WI38 (cell line): ENCODE measurements around the gene SLC35E3.

Experiments used
- H3K4me3 ChIP-seq: 2 replicates; pipeline ENCODE4 v1.5.1; 2011; ENCODE audit warnings: low read depth, mild to moderate bottlenecking, control low read depth, low read length
- CTCF ChIP-seq: IDR thresholded peaks from 2 replicates; pipeline ENCODE4 v1.5.1; 2012; ENCODE audit warnings: low read depth, mild to moderate bottlenecking, control low read depth, low read length

The SLC35E3 gene

GRCh38 chr12:68768431-68768939 is 22.5 kb downstream of the SLC35E3 start:
- no peak for TF ChIP-seq CTCF
- no peak overlapping the region for H3K4me3 ChIP-seq

GRCh38 chr12:68769941-68770340 is 24.0 kb downstream of the SLC35E3 start:
- no peak for TF ChIP-seq CTCF

GRCh38 chr12:68771223-68771925 is 25.4 kb downstream of the SLC35E3 start:
- H3K4me3 ChIP-seq: no peak overlapping the region
- TF ChIP-seq CTCF: no peak

More at GRCh38 chr12:68769941-68770340, 24.0 kb downstream of the SLC35E3 start:
- no peak overlapping the region for H3K4me3 ChIP-seq

GRCh38 chr12:68772714-68773113 is 26.7 kb downstream of the SLC35E3 start:
- no peak overlapping the region for H3K4me3 ChIP-seq
- TF ChIP-seq CTCF: no peak

- H3K4me3 ChIP-seq: no peak overlapping the region
- no peak for TF ChIP-seq CTCF
These were observed 27.6 kb downstream of the SLC35E3 start for GRCh38 chr12:68773582-68773981.

GRCh38 chr12:68775121-68775630 is 29.2 kb downstream of the SLC35E3 start:
- H3K4me3 ChIP-seq: no peak overlapping the region
- no peak for TF ChIP-seq CTCF

GRCh38 chr12:68776976-68777610 is 31.1 kb downstream of the SLC35E3 start:
- TF ChIP-seq CTCF: no peak
- no peak overlapping the region for H3K4me3 ChIP-seq
